Stimulated activated CD4-positive, alpha-beta T cell treated with anti-CD3 and anti-CD28 coated beads, Interleukin-2, amount 100 ng/mL, for 4 hours (primary cell): Measurements from ENCODE around the gene DDN.
A peak's percentile ranks its signal among the peaks of the same experiment; 100 is the strongest.

ENCODE experiments used
- DNase-seq: peaks from one replicate; pipeline ENCODE4 v3.0.0-alpha.2; 2020; ENCODE audit warnings: low read depth

DDN gene

DNA sequence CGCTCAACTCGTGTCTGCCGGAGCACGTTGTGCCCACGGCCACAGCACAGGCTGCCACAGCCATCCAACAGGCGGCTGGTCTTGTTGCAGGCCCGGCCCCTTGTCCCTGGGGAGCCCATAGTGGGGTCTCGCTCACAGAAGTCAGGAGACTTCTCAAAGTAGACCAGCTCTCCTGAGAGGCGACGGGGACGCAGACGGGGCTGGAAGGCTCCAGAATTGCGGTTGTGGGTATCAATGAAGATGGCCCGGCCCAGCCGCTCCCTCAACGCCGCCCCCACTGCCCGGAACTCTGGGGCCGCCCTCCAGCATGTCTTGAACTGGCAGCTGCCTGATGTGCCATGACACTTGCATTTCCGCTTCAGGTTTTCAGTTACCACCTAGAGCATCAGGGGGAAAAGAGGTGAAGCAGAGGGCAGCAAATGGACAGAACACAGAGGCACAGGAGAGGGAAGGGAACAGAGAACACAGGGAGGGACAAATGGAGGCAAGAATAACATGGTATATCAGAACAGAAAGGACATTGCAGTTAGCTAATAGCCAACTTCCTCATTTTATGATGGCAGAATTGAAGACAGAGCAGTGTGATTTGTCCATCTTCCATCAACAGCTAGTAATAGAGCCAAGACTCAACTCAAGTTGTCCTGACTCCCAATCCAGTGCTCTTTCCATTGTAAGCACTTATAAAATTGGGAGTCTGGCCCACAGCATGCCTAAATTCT, 32.8 kb downstream of the DDN start:
- no peak for DNase-seq

- no peak for DNase-seq
These were observed 33.8 kb downstream of the DDN start for GRCh38 chr12:48965298-48965838.

DNA sequence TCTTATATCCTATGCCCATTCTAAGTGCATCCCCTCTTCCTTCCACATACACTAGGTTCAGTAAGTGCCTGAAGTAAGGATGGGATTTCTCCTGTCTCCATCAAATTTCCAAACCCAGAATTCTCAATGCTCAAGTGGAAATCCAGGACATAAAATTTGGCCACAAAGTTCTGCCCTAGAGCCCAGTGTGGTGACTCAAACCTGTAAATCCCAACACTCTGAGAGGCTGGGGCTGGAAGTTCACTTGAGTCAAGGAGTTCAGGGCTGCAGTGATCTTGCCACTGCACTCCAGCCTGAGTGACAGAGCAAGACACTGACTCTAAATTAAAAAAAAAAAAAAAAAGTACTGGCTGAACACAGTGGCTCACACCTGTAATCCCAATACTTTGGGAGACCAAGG, 37.4 kb downstream of the DDN start:
- DNase-seq, result no peak

GRCh38 chr12:48961331-48961730, 37.8 kb downstream of the DDN start:
- DNase-seq, result no peak

DNA sequence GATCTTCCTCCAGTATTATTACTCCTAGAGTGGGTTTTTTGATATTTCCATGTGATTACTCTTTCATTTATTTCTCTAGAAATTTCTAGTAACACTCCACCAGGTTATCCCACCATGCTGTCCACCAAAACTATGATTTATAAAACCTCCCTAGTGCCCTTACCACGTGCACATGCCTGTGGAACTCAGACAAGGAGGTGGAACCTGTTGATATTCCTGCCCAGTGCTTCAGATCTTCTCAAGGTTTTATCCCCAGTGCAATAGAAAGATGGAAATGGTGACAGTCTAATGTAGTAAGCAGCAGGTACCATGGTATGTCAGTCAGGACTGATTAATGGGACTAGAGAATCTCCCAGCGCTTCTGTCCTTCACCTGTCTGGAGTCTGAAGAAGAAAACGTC, 38.3 kb downstream of the DDN start:
- no peak for DNase-seq

GRCh38 chr12:48958049-48958388, 41.2 kb downstream of the DDN start:
- DNase-seq, result no peak

GRCh38 chr12:48957141-48958048, 41.8 kb downstream of the DDN start, which contains the start of gene ARF3:
ARF3 (minus strand) TSS chr12:48957487; CDS start chr12:48941095, 16,392 bp downstream.
- DNase-seq, result peak; percentile 90

DNA sequence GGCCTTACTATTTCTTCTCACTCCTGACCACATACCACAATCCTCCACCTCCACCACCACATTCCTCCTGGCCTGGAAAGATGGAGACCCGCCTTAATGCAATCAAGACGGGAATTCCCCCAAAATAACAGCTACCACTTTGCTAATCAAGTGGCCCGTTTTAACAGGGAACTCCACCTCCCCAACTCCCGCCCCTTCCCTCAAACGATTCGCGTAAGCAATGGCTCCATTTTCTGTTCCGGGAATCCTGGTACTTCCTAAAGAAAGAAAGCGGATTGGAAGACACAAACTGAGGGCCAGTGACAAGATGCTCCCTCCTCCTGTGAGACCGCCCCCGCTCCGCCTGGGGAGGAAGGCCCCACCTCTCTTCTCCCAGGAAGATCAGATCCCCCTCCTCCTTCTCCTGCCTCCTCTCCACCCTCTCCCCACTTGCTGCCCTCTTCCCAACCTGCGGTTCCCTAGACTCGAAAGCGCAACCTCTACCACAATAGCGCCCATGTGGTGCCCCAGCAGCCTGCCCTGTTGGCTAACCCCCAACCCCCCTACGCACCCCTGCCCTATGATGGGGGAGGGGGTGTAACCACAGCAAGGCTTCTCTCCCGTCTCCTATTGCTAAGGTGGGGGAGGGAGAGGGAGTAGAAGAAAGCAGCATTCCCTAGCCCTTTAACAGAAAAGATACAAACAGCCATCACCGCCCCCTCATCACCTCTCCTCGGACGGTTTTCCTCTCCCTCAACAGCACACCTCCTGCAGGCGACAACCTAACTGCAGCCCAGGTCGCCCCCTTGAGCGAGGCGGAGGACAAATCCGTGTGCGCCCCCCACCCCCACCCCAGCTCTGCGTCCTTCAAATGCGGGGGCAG, 42.7 kb downstream of the DDN start:
- DNase-seq, result no peak

DNA sequence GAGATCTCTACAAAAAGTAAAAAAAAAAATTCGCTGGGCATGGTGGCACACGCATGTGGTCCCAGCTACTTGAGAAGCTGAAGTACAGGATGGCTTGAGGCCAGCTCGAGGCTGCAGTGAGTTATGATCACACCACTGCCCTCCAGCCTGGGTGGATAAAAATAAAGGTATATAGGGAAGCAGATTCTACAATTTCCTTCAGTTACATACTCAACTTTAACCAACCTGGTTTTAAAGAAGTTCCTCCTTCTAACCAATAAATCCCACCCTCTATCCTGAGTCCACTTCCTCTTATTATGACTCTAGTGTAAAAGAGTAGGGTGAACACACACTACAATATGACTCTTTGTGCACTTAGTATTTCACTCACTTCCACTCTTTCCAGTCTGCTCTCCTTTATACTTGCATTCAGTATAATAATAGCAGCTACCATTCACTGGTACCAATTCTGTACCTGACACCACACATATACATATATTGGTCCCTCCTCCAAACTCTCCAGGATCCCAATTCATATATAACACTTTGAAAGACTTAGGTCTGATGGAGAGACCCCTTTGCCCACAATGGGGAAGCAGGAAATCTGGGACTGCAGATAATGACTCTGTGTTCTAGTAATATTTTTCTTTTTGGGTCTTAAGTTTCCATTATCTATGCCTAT, 44.2 kb downstream of the DDN start:
- no peak for DNase-seq

DNA sequence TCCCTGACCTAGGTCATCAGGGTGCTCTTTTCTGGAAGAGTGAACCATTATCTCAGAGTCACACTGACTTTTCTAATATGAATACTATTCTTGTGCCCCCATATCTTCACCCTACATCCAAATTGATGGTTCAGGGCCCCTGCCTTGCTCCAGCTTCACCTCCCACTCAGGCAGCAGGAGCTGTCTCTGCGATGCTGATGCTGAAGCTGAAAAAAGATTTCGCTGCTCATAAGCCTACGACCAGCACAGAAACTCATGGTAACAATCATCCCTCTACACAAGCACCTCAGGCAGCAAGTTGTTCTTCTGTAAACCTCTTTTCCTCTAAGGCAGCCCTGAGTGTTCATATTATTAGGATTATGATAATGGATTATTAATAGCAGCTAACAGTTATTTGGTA, 45.1 kb downstream of the DDN start:
- DNase-seq, result no peak

GRCh38 chr12:48952691-48953090, 46.5 kb downstream of the DDN start:
- DNase-seq, result no peak

GRCh38 chr12:48947727-48948126, 51.4 kb downstream of the DDN start:
- DNase-seq, result no peak

- no peak for DNase-seq
These were observed 52.2 kb downstream of the DDN start for GRCh38 chr12:48946943-48947342.

GRCh38 chr12:48946205-48946604, 53.0 kb downstream of the DDN start:
- no peak for DNase-seq
